GM18502 (cell line): ENCODE data around the gene USP25.

Source experiments
- ATAC-seq: cut with Tn5 transposase; IDR thresholded peaks from one replicate; pipeline ENCODE4 v1.9.1; 2021; ENCODE audit warnings: mild to moderate bottlenecking; ENCODE audit not compliant: unreplicated experiment, poor library complexity

Gene USP25, protein sequence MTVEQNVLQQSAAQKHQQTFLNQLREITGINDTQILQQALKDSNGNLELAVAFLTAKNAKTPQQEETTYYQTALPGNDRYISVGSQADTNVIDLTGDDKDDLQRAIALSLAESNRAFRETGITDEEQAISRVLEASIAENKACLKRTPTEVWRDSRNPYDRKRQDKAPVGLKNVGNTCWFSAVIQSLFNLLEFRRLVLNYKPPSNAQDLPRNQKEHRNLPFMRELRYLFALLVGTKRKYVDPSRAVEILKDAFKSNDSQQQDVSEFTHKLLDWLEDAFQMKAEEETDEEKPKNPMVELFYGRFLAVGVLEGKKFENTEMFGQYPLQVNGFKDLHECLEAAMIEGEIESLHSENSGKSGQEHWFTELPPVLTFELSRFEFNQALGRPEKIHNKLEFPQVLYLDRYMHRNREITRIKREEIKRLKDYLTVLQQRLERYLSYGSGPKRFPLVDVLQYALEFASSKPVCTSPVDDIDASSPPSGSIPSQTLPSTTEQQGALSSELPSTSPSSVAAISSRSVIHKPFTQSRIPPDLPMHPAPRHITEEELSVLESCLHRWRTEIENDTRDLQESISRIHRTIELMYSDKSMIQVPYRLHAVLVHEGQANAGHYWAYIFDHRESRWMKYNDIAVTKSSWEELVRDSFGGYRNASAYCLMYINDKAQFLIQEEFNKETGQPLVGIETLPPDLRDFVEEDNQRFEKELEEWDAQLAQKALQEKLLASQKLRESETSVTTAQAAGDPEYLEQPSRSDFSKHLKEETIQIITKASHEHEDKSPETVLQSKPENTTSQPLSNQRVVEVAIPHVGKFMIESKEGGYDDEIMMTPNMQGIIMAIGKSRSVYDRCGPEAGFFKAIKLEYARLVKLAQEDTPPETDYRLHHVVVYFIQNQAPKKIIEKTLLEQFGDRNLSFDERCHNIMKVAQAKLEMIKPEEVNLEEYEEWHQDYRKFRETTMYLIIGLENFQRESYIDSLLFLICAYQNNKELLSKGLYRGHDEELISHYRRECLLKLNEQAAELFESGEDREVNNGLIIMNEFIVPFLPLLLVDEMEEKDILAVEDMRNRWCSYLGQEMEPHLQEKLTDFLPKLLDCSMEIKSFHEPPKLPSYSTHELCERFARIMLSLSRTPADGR

DNA sequence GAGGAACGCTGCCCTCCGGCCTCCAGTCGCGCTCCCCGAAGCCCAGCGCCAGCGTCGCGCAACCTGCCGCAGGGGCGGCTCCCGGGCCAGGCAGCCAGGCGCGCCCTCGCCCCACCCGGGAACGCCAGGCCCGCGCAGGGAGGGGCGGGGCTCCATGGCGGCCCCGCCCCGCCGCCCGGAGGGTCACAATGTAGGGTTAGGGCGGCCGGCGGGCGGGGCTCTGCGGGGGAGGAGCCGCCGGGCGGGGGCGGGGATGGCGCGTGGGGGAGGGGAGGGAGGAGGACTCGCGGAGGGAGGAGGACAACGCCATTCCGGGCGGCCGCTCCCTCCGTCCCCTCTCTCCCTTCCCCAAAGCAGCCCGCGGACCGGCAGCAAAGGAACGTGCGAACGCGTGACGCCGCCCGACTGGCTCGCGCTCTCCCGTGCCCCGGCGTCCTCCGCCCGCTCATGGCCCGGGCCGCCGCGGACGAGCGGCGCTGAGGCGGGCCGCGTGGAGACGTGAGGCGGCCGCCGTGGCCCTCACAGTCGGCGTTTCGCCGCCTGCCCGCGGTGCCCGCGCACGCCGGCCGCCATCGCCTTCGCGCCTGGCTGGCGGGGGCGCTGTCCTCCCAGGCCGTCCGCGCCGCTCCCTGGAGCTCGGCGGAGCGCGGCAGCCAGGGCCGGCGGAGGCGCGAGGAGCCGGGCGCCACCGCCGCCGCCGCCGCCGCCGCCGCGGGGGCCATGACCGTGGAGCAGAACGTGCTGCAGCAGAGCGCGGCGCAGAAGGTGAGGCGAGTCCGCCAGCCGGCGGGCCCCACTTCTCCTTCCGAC is at the start of gene USP25:
Gene USP25, plus strand, starts transcription at position 309 of the 810 bp plus-strand sequence. Its CDS starts 412 bp downstream, at position 721.
- ATAC-seq: peak; percentile 80

DNA sequence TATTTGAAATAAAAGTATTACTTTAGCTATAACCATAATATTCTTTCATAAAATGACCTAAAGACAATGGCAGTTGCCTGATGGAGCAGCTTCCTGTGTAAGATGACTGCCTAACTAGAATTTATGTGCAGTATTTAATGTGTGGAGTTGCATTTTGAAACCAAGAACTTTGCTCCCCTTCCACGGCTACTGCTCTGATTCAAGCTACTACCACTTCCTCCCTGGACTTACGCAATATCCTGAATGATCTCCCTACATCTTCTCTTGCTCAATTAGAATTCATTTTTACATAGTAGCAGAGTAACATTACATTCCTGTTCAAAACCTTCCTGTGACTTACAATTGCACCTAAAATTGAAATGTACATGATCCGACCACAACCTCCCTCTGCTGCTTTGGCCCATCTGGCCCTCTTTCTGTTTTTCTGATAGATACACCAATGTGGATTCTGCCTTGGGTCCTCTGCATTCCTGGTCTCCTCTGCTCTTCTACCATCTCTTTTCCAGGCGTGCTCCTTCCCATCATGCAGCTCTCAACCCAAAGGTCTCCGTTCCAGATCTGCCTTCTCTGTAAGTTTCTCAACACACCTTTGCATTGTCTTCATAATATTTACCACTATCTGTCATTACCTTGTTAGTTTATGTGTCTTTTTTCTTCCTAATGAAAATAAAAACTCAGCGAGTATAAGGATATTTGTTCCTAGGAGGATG is 47.4 kb upstream of the USP25 start:
- ATAC-seq: no peak

DNA sequence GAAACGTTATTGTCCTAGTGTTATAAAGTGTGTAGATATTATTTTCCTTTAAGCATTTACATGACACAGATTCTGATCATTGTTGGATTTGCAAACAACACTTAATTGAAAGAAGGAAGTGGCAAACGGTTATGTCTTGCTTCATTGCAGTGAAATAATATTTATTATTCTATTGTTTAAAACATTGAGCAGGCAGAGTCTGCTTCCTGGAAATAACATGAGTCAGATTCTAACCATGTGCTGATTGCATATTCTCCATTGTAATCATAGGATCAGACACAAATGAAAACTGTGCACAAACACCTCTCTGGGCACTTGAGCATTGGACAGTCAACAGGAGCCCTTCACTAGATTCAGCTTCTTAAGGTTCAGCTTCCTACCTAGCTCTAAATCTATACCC is 46.8 kb upstream of the USP25 start:
- no peak for ATAC-seq

DNA sequence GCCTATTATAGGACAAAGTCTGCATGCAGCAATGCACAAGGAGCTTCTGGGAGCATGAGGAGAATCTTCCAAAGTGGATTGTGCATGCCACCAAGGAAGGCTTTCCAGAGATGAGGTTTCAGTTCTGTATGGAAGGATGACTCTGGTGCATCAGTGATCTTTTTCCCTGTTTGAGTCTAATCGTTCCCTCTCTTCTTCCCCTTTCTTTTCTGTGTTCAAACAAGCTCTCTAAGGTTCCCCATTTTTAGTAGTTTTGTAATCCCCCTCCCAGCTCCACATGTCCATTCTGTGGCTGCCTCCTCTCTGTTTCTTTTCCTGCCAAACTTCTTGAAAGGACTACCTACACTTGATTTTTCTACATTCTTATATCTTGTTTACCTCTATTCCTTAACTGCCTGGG is 43.3 kb upstream of the USP25 start:
- no peak for ATAC-seq

DNA sequence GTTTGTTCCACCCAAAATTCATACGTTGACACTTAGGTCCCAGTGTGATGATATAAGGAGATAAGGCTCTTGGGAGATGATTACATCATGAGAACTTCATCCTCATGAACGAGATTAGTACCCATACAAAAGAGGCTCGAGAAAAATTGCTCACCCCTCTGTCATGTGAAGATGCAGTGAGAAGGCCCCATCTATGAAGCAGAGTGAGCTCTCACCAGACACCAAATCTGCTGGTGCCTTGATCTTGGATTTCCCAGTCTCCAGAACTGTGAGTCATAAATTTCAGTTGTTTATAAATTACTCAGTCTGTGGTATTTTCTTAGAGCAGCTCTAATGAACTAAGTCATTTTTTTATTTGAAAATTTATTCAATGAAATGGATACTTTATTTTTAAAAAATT is 42.6 kb upstream of the USP25 start:
- no peak for ATAC-seq

DNA sequence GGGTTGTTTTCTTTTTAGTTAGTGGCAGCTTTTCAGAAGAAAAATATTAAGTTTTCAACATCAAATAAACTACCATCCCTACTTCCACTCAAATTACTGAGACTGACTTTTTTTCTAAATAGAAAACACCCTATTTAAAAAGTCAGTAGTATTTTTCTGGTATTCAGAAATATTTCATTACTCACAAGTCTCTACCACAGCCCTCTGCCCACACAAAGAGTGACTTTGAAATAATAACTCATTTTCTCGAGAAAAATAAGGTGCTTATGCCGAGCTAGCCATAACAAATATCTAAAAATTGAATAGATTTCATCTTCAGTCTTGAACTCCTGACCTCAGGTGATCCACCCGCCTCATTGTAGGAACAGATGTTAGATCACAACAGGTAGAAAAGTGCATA is 41.8 kb upstream of the USP25 start:
- no peak for ATAC-seq

DNA sequence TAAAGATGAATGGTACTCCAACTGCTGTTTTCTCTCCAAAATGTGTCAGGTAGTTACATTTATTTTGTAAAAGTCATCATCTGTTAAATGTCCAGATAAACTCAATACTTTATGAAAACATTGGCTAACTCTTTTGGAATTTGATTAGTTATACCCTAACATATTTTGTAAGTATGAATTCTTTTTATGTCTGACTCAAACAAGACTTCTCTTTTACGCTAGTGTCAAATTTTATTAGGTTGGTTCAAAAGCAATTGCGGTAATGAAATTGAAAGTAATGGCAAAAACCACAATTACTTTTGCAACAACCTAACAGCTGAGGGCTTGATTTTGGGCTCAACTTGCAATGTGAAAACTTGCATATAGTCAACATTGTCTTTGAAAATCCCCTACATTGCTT is 41.0 kb upstream of the USP25 start:
- ATAC-seq: no peak

DNA sequence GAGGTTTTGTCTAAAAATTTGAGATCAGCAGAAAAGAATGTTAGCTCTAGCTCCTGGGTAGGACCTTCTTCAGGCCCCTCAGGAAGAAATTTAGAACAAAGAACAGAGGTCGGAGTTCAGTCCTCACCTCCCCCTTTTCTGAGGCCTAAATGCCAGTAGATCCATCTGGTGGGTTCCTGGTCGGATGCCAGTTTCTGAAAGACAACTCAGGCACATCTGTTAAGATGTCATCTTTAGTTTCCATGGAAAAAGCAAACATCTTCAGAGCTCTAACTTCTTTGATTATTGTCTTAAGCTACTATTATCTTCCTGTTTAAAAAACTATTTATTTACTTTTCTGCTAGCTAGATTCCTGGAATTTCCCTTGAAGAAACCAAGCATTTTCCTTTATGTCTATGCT is 37.1 kb upstream of the USP25 start:
- no peak for ATAC-seq

DNA sequence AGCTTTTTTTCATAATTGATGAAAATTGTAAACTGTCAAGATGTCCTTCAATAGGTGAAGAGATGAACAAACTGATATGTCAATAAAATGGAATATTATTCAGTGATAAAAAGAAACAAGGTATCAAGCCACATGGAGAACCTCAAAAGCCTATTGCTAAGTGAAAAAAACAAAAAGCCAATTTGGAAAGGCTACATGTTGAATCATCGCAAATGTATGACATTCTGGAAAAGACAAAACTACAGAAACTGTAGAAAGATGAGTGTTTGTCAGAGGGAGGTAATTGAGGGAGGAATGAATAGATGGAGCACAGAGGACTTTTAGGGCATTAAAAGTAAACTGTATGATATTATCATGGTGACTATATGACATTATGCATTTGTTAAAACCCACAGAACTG is 34.5 kb upstream of the USP25 start:
- ATAC-seq: no peak

DNA sequence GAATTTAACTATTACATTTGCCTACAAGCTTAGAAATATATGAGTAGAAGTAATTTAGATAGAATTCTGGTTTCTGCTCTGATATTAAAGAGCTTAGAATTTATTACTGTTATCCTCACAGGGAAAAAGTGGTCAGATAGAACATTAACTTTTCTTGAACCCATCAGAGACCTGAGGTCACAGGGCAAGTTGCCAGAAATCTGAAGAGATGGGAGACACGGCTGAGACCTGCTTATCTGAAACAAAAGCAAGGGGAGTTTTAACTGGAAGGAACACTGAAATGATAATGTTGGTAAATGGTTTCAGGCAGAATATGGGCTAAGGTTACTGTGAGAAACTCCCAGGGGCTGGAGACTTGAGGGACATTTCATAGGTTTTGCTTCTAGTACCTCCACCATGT is 28.0 kb upstream of the USP25 start:
- no peak for ATAC-seq

DNA sequence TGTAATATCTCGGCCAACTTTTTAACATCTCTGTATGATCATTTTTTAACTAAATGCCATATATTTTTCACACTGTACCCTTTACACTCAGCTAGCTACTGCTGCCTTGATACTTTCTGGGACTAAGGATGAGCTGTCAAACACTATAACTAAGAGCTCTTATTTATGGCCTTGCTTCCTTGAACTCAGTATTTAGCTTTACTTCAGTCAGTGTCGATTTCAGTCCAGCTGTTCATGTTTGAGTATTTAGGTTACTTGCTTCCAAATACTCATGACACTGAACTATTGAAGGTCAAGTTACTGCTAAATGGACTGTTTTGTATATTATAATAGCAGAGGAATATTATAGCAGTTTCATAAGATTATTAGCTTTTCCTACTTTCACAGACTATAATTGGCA is 25.9 kb upstream of the USP25 start:
- ATAC-seq: no peak

DNA sequence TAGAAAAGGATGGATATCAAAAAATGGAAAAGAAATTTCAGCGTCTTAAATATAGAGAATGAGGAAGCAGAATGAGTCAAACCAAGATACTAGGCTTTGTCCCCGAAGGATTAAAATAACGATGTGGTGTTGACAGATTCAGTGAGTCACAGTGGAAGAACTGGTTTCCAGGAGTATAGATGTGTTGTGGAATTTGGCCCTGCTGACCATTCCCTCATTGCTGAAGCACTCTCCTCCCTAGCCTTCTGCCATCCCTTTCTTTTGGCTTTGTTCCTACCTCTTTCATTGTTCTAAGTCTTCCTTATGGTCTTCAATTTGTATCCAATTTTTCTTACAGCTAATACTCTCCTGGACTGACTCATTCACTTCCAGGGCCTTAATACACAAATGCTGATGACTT is 23.1 kb upstream of the USP25 start:
- ATAC-seq: no peak

DNA sequence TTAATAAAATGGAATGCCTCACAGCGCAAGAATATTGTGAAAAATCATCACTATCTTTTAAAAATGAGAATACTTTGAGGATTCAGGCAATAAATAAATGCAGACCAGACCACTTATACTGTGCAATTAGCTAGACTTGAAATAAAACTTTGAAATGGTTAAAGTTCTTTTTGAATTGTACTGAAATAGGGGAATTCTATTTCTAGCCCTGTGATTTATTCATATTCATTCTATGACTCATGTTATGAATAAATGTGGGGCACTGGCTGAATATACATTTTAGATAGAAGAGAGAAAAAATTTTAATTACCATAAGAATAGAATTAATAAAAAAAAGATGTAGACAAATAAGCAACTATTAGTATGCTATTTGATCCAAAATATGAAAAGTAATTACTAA is 16.4 kb upstream of the USP25 start:
- ATAC-seq: no peak

DNA sequence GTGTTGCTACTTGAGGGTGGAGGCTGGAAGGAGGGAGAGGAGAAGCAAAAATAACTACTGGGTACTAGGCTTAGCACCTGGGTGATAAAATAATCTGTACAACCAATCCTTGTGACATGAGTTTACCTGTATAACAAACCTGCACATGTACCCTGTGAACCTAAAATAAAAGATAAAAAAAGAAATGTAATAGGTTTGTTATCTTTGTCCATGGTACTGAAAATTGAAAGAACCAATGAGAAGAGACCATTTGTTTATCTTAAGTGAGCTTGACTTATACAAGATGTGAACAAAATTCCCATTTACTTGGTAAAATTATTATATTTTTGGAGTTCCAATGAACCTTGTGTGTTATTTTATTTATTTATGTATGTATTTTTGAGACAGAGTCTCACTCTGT is 11.1 kb upstream of the USP25 start:
- ATAC-seq: no peak

DNA sequence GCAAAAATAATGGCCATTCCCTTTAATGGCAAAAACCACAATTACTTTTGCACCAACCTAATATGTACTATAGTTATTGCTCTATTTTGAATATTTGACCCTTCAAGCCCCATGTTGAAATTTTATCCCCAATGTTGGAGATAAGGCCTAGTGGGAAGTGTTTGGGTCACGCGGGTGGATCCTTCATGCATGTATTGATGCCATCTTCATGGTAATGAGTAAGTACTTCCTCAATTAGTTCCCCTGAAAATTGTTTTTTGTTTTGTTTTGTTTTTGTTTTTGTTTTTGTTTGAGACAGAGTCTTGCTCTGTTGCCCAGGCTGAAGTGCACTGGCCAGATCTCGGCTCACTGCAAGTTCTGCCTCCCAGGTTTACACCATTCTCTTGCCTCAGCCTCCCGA is 9.8 kb upstream of the USP25 start:
- no peak for ATAC-seq

DNA sequence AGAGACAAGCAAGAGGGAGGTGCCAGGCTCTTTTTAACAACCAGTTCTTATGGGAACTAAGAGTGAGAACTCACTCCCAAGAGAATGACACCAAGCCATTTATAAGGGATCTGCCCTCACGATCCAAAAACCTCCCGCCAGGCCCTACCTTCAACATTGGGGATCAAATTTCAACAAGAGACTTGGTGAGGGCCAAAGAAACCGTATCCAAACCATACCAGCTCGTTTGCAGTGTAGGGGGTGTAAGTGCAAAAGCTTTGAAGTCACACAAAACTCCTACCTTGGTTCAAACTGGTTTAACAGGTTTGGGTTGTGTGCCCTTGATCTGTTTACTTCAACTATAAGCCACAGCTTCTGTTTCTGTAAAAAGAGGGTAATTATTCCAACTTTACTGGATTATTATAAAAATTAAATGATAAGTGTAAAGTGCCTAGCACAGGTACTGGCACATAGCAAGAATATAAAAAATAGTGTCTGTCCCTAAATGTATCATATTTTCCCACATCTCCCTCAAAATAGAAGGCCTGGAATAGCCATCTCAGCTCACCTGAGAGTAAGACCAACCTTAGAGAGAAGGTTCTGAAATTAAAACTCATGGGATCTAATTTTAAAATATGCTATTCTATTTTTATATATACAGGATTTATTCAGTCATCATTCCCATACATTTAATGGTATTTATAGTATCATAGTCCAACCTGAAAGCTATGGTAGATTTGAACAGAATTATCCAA is 7.0 kb upstream of the USP25 start:
- ATAC-seq: no peak

DNA sequence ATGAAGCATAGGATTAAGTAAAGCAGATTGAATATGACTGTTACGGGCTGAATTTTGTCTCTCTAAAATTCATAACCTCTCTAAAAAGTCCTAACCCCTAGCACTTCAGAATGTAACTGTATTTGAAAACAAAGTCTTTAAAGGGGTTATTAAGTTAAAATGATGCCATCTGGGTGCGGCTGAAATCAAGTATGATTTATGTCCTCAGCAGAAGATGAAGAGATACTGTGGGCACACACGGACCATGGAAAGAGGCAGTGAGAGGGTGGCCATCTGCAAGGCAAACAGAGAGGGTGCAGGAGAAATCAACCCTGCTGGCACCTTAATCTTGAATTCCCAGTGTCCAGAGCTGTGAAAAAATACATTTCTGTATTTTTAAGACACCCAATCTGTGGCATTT is 3.8 kb upstream of the USP25 start:
- ATAC-seq: no peak

DNA sequence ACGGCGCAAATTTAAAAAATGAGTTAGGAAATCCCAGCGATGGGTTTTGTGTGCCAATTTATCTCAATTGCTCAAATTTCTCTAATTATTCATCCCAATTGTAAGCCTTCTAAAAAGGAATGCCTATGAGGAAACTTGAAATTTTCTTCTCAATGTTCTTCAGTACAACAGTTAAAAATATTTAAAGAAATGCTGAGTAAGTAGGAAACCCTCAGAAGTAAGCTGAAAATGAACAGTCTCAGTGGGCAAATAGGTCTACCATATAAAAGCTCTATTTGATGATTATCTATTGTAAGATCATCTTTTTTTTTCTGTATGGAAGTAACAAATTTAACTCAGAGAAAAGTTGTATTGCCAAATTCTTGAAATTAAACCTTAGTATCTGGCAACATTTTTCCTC is 1.7 kb upstream of the USP25 start:
- ATAC-seq: no peak

DNA sequence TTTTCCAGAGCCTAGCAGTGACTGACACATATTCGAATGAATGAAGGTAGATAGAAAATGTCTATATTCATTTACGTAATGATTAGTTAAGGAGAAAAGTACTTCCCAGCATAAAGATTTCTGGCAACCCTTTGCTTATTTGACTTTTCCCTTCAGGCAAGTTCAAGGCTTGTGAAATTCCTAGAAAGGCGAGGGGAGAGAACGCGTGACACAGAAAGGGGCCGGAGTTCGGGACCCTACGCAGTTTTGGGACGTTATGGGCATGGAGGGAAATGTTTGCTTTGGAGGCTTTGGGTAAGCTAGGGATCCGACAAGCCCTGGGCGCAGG is 472 bp upstream of the USP25 start:
- ATAC-seq: no peak
